ENCODE data around the gene USP22. TPM values are rescaled to one million over a fixed set of nuclear protein-coding genes. Genes with fewer than 3 reads are reported as not detected.
A peak's percentile ranks its signal among the peaks of the same experiment; 100 is the strongest.

USP22 gene
- total and polyA plus RNA-seq, 4 donors: 33.3 to 180 (median 112) TPM

DNA sequence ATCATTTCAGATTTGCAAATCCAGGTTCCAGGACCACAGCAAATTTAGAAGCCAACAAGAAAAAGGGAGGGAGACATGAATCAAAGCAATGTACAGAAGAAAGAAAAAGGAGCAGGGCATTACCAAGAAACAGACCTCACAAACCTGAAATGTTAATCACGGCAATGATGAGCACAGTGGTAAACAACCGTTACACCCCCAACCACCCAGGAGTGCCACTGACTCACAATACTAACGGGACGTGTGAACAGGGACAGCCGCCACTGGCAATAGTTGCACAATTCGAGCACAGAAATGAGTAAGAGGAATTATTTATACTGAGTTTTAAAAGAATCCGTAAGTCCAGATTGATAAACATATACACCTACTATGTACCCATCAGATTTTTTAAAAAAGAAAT, 13.8 kb downstream of the USP22 start:
- Histone ChIP-seq H3K27me3 (ENCODE audit: control insufficient read depth in 3 of 3, insufficient read depth in 3 of 3, low read length in 2 of 3) (no peaks in the 10 kb centered on the region), H3K9ac (ENCODE audit: insufficient read depth in 1 of 2, low read length in 2 of 2) (no peak overlapping the region), H3K4me3 (no peak overlapping the region), H3K9me3 (ENCODE audit: control insufficient read depth in 4 of 4, insufficient read depth in 3 of 4, low read length in 3 of 4) (no peaks in the 10 kb centered on the region), H3K27ac (ENCODE audit: low read depth in 1 of 2, low read length in 1 of 2) (peak overlapping the region; percentile 24 to 41), H3K36me3 (ENCODE audit: control insufficient read depth in 4 of 4, insufficient read depth in 4 of 4, low read length in 4 of 4) (peaks cover 16 to 39% (median 31%) of the 10 kb centered on the region in 4 donors), H3K4me1 (ENCODE audit: control insufficient read depth in 5 of 5, insufficient read depth in 5 of 5, low read length in 5 of 5) (peaks cover 18 to 35% (median 23%) of the 10 kb centered on the region in 5 donors)
- ATAC-seq (ENCODE audit: insufficient read depth, low FRiP score) (no peak), DNase-seq (no peak)
- WGBS, 2 donors: 23 to 29% methylated on average over 7 of the region's 7 CpGs
- TF ChIP-seq, protein P1, sequence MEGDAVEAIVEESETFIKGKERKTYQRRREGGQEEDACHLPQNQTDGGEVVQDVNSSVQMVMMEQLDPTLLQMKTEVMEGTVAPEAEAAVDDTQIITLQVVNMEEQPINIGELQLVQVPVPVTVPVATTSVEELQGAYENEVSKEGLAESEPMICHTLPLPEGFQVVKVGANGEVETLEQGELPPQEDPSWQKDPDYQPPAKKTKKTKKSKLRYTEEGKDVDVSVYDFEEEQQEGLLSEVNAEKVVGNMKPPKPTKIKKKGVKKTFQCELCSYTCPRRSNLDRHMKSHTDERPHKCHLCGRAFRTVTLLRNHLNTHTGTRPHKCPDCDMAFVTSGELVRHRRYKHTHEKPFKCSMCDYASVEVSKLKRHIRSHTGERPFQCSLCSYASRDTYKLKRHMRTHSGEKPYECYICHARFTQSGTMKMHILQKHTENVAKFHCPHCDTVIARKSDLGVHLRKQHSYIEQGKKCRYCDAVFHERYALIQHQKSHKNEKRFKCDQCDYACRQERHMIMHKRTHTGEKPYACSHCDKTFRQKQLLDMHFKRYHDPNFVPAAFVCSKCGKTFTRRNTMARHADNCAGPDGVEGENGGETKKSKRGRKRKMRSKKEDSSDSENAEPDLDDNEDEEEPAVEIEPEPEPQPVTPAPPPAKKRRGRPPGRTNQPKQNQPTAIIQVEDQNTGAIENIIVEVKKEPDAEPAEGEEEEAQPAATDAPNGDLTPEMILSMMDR (IDR thresholded peaks at IDR 0.05; ENCODE audit: control extremely low read depth, extremely low read depth): no peak

DNA sequence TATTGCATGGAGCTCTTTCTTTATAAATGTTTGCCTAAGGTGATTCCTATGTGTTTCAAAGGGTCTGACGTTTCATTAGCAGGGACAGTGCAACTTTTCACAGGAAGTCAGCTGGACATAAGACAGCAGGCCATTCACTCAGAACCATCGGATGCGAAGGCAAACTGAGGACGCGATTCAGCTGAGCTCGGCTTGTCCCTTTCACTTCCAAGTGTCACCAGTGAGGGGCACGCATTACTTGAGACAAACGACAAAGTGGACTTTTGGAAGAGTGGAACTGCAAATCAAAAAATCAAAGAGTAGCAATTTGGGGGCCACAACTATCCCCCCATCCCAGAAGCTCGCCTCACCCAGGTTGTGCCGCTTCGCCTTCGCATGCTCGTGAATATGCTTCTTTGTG, 14.6 kb downstream of the USP22 start:
- Histone ChIP-seq H3K9me3 (ENCODE audit: control insufficient read depth in 4 of 4, insufficient read depth in 3 of 4, low read length in 3 of 4) (no peaks in the 10 kb centered on the region), H3K4me1 (ENCODE audit: control insufficient read depth in 5 of 5, insufficient read depth in 5 of 5, low read length in 5 of 5) (peaks cover 15 to 28% (median 23%) of the 10 kb centered on the region in 5 donors), H3K4me3 (no peak overlapping the region), H3K27me3 (ENCODE audit: control insufficient read depth in 3 of 3, insufficient read depth in 3 of 3, low read length in 2 of 3) (no peaks in the 10 kb centered on the region), H3K27ac (ENCODE audit: low read depth in 1 of 2, low read length in 1 of 2) (peak overlapping the region in 1 of 2 donors; percentile 24), H3K36me3 (ENCODE audit: control insufficient read depth in 4 of 4, insufficient read depth in 4 of 4, low read length in 4 of 4) (peaks cover 16 to 45% (median 37%) of the 10 kb centered on the region in 4 donors), H3K9ac (ENCODE audit: insufficient read depth in 1 of 2, low read length in 2 of 2) (no peak overlapping the region)
- ATAC-seq (ENCODE audit: insufficient read depth, low FRiP score) (no peak), DNase-seq (no peak)
- 75 to 85% methylated on average over 13 of the region's 13 CpGs for WGBS, 2 donors
- TF ChIP-seq, protein P1 (IDR thresholded peaks at IDR 0.05; ENCODE audit: control extremely low read depth, extremely low read depth): no peak

DNA sequence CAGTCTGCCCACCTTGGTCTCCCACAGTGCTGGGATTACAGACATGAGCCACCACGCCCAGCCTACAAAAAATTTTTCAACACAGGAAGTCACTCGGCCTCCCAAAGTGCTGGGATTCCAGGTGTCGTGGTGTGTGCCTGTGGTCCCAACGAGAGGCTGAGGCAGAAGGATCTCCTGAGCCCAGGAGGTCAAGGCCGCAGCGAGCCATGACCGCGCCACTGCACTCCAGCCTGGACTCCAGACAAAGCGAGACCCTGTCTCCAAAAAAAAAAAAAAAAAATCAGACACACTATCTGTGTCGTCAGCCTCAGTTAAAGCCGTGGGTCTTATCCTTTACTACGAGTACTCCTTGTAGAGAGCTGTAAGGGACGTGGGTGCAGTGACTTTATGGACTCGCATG, 15.8 kb downstream of the USP22 start:
- no peak for DNase-seq
- peaks cover 9 to 22% (median 14%) of the 10 kb centered on the region in 5 donors for H3K4me1 ChIP-seq (ENCODE audit: control insufficient read depth in 5 of 5, insufficient read depth in 5 of 5, low read length in 5 of 5)
- ATAC-seq (ENCODE audit: insufficient read depth, low FRiP score): no peak
- H3K9me3 ChIP-seq (ENCODE audit: control insufficient read depth in 4 of 4, insufficient read depth in 3 of 4, low read length in 3 of 4): no peaks in the 10 kb centered on the region
- no peak overlapping the region for H3K9ac ChIP-seq (ENCODE audit: insufficient read depth in 1 of 2, low read length in 2 of 2)
- no peaks in the 10 kb centered on the region for H3K27me3 ChIP-seq (ENCODE audit: control insufficient read depth in 3 of 3, insufficient read depth in 3 of 3, low read length in 2 of 3)
- TF ChIP-seq, protein P1 (IDR thresholded peaks at IDR 0.05; ENCODE audit: control extremely low read depth, extremely low read depth): no peak
- no peak overlapping the region for H3K4me3 ChIP-seq
- H3K27ac ChIP-seq (ENCODE audit: low read depth in 1 of 2, low read length in 1 of 2): no peak overlapping the region
- 88 to 92% methylated on average over 14 of the region's 14 CpGs for WGBS, 2 donors
- H3K36me3 ChIP-seq (ENCODE audit: control insufficient read depth in 4 of 4, insufficient read depth in 4 of 4, low read length in 4 of 4): peaks cover 16 to 48% (median 39%) of the 10 kb centered on the region in 4 donors

DNA sequence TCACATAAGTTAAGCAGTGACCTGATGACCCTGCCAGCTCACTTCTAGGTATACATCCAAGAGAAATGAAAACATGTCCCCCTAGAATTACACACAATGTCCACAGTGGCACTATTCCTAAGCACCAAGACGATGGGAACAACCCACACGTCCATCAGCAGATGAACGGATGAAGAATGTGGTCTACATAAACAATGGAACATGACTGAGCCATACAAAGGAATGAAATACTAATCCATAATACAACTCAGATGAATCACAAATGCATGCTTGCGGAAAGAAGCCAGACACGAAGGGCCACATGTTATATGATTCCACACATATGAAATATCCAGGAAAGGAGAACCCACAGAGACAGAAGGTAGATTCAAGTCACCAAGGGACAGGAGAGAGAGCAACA, 17.4 kb downstream of the USP22 start:
- ATAC-seq (ENCODE audit: insufficient read depth, low FRiP score): no peak
- H3K4me3 ChIP-seq: no peak overlapping the region
- no peak overlapping the region for H3K27ac ChIP-seq (ENCODE audit: low read depth in 1 of 2, low read length in 1 of 2)
- H3K4me1 ChIP-seq (ENCODE audit: control insufficient read depth in 5 of 5, insufficient read depth in 5 of 5, low read length in 5 of 5): peaks cover 6 to 17% (median 9%) of the 10 kb centered on the region in 5 donors
- DNase-seq: no peak
- H3K9ac ChIP-seq (ENCODE audit: insufficient read depth in 1 of 2, low read length in 2 of 2): no peak overlapping the region
- WGBS, 2 donors: 78 to 80% methylated on average over 5 of the region's 5 CpGs
- no peaks in the 10 kb centered on the region for H3K9me3 ChIP-seq (ENCODE audit: control insufficient read depth in 4 of 4, insufficient read depth in 3 of 4, low read length in 3 of 4)
- H3K36me3 ChIP-seq (ENCODE audit: control insufficient read depth in 4 of 4, insufficient read depth in 4 of 4, low read length in 4 of 4): peaks cover 22 to 60% (median 49%) of the 10 kb centered on the region in 4 donors
- TF ChIP-seq, protein P1 (IDR thresholded peaks at IDR 0.05; ENCODE audit: control extremely low read depth, extremely low read depth): no peak
- H3K27me3 ChIP-seq (ENCODE audit: control insufficient read depth in 3 of 3, insufficient read depth in 3 of 3, low read length in 2 of 3): no peaks in the 10 kb centered on the region
